HPDE6-E6E7 (cell line): Measurements from ENCODE around the gene NANOS1.

Source experiments
- DNase-seq: peaks from one replicate; pipeline ENCODE4 v3.0.0; 2011; ENCODE audit warnings: missing footprints; ENCODE audit errors: extremely low spot score

Gene NANOS1

GRCh38 chr10:119029613-119030420 lies at the start of gene NANOS1:
Gene NANOS1 (plus strand): TSS chr10:119029714. CDS start chr10:119029802, 88 bp downstream.
- DNase-seq, result no peak

- DNase-seq, result no peak
Observed at GRCh38 chr10:118980135-118980865, 49.2 kb upstream of the NANOS1 start.

GRCh38 chr10:118980870-118981269 lies 48.6 kb upstream of the NANOS1 start:
- DNase-seq, result no peak

- DNase-seq, result no peak
Observed at GRCh38 chr10:118981946-118982345, 47.6 kb upstream of the NANOS1 start.

- no peak for DNase-seq
Observed at GRCh38 chr10:118982366-118982765, 47.1 kb upstream of the NANOS1 start.

- DNase-seq, result no peak
Observed at GRCh38 chr10:118983263-118983662, 46.3 kb upstream of the NANOS1 start.

- no peak for DNase-seq
Observed at GRCh38 chr10:118985576-118985975, 43.9 kb upstream of the NANOS1 start.

GRCh38 chr10:118986815-118987790 lies 42.4 kb upstream of the NANOS1 start:
- no peak for DNase-seq

- no peak for DNase-seq
Observed at GRCh38 chr10:118990326-118990725, 39.2 kb upstream of the NANOS1 start.

GRCh38 chr10:118992496-118992895 lies 37.0 kb upstream of the NANOS1 start:
- no peak for DNase-seq

GRCh38 chr10:118993214-118993613 lies 36.3 kb upstream of the NANOS1 start:
- DNase-seq, result no peak

- DNase-seq, result no peak
Observed at GRCh38 chr10:118994321-118994720, 35.2 kb upstream of the NANOS1 start.

GRCh38 chr10:118995739-118996138 lies 33.8 kb upstream of the NANOS1 start:
- no peak for DNase-seq

- no peak for DNase-seq
Observed at GRCh38 chr10:118997379-118997778, 32.1 kb upstream of the NANOS1 start.

GRCh38 chr10:118998183-118998582 lies 31.3 kb upstream of the NANOS1 start:
- DNase-seq, result no peak

- no peak for DNase-seq
Observed at GRCh38 chr10:119001717-119002500, 27.6 kb upstream of the NANOS1 start.

GRCh38 chr10:119003572-119004289 lies 25.8 kb upstream of the NANOS1 start:
- DNase-seq, result no peak

GRCh38 chr10:119005362-119006043 lies 24.0 kb upstream of the NANOS1 start:
- no peak for DNase-seq

GRCh38 chr10:119006451-119007210 lies 22.9 kb upstream of the NANOS1 start:
- DNase-seq, result peak; percentile 70
